Brain microvascular endothelial cell (primary cell): ENCODE measurements around the gene PNLDC1.
A peak's percentile ranks its signal among the peaks of the same experiment; 100 is the strongest.
"Not testable (repeated sequence)": the region's sequence is repeated elsewhere in the genome, so short reads cannot be mapped to it uniquely, and the experiment has no call there.

Experiments used
- DNase-seq: peaks from one replicate; pipeline ENCODE4 v3.0.0-alpha.2; 2020
- H3K27ac ChIP-seq: fragments of 250-450 bp; sonication (Bioruptor Pico); 2 replicates; pipeline ENCODE4 v1.5.1; 2020; ENCODE audit warnings: mild to moderate bottlenecking, moderate library complexity
- H3K27me3 ChIP-seq: fragments of 250-450 bp; sonication (Bioruptor Pico); replicated peaks from 2 replicates; pipeline ENCODE4 v1.5.1; 2020; ENCODE audit warnings: mild to moderate bottlenecking
- H3K36me3 ChIP-seq: fragments of 250-450 bp; sonication (Bioruptor Pico); replicated peaks from 2 replicates; pipeline ENCODE4 v1.5.1; 2020; ENCODE audit warnings: mild to moderate bottlenecking
- H3K4me3 ChIP-seq: 2 replicates; pipeline ENCODE4 v1.5.1; 2011; ENCODE audit warnings: low read depth, mild to moderate bottlenecking, control low read depth, low read length, moderate library complexity
- CTCF ChIP-seq: IDR thresholded peaks from 2 replicates; pipeline ENCODE4 v1.5.1; 2011; ENCODE audit warnings: low read depth, mild to moderate bottlenecking, moderate library complexity, low read length, control low read depth, inconsistent platforms; ENCODE audit errors: missing control alignments
- in situ Hi-C: cut with HindIII; loops from 2 replicates; pipeline ENCODE4 v1.10.0; 2017; ENCODE audit warnings: low sequenced_read_pairs, low pct_ligation_motif_present

The PNLDC1 gene

GRCh38 chr6:159853754-159854153 lies 53.7 kb downstream of the PNLDC1 start:
- no peak for DNase-seq
- no peak overlapping the region for H3K27ac ChIP-seq
- H3K27me3 ChIP-seq, result no peaks in the 10 kb centered on the region
- no peak overlapping the region for H3K4me3 ChIP-seq
- TF ChIP-seq CTCF, result no peak
- in situ Hi-C loops, result no loop called here
- H3K36me3 ChIP-seq, result no peaks in the 10 kb centered on the region

GRCh38 chr6:159854959-159855358 lies 54.9 kb downstream of the PNLDC1 start:
- H3K4me3 ChIP-seq, result no peak overlapping the region
- in situ Hi-C loops, result no loop called here
- no peaks in the 10 kb centered on the region for H3K36me3 ChIP-seq
- no peak for TF ChIP-seq CTCF
- DNase-seq, result no peak
- no peaks in the 10 kb centered on the region for H3K27me3 ChIP-seq
- no peak overlapping the region for H3K27ac ChIP-seq

GRCh38 chr6:159858259-159858658 lies 58.2 kb downstream of the PNLDC1 start:
- DNase-seq, result no peak
- Histone ChIP-seq H3K36me3 (no peaks in the 10 kb centered on the region), H3K27ac (no peak overlapping the region), H3K4me3 (no peak overlapping the region), H3K27me3 (no peaks in the 10 kb centered on the region)
- in situ Hi-C loops, result no loop called here
- TF ChIP-seq CTCF, result no peak

GRCh38 chr6:159860482-159860881 lies 60.4 kb downstream of the PNLDC1 start:
- Histone ChIP-seq H3K27me3 (no peaks in the 10 kb centered on the region), H3K27ac (no peak overlapping the region), H3K4me3 (no peak overlapping the region), H3K36me3 (no peaks in the 10 kb centered on the region)
- DNase-seq, result no peak
- in situ Hi-C loops, result no loop called here
- no peak for TF ChIP-seq CTCF

- DNase-seq, result no peak
- no peak for TF ChIP-seq CTCF
- no peak overlapping the region for H3K27ac ChIP-seq
- H3K36me3 ChIP-seq, result no peaks in the 10 kb centered on the region
- no peak overlapping the region for H3K4me3 ChIP-seq
- no peaks in the 10 kb centered on the region for H3K27me3 ChIP-seq
- in situ Hi-C loops, result no loop called here
These were observed 62.0 kb downstream of the PNLDC1 start for GRCh38 chr6:159862103-159862502.

- H3K27ac ChIP-seq, H3K27me3 ChIP-seq, in situ Hi-C loops, H3K4me3 ChIP-seq, H3K36me3 ChIP-seq: not testable (repeated sequence)
- DNase-seq, result peak; percentile 63
- TF ChIP-seq CTCF, result peak; percentile 49
These were observed 63.3 kb downstream of the PNLDC1 start for GRCh38 chr6:159863341-159863740.
